GM12878 (cell line): ENCODE results near the gene FABP7. TPM values are rescaled to one million over a fixed set of nuclear protein-coding genes. Genes with fewer than 3 reads are reported as not detected.

Experiments used
- ATAC-seq: fragments of 200-7000 bp; cut with Tn5 transposase; 3 replicates; pipeline ENCODE4 v1.9.1; 2020; ENCODE audit warnings: mild to moderate bottlenecking, moderate library complexity
- BruUV-seq: library from RNA; stranded (reverse); fragments of 400-500 nt; replicated peaks from 2 replicates; lab custom pipeline; 2021; lab: Mats Ljungman, UMichigan
- CTCF ChIA-PET: fragments of 300-600 bp; sonication (Branson Sonifier 250); formaldehyde crosslinking; extraction: SDS; loops from one replicate; lab custom pipeline; 2021; ENCODE audit warnings: inconsistent platforms; lab: Yijun Ruan, JAX
- POLR2A ChIA-PET: fragments of 350-600 bp; formaldehyde crosslinking; extraction: SDS; loops from one replicate; lab custom pipeline; 2021; ENCODE audit warnings: inconsistent platforms; lab: Charles Lee
- RAD21 ChIA-PET: fragments of 300-600 bp; sonication (Branson Sonifier 250); formaldehyde crosslinking; loops from one replicate; lab custom pipeline; 2023; ENCODE audit warnings: antibody characterized with exemption; ENCODE audit not compliant: unreplicated experiment; lab: Charles Lee
- SMC1A ChIA-PET: fragments of 300-600 bp; sonication (Branson Sonifier 250); formaldehyde crosslinking; loops from one replicate; lab custom pipeline; 2023; ENCODE audit not compliant: unreplicated experiment, uncharacterized antibody; lab: Charles Lee
- DNase-seq: peaks from one replicate; pipeline ENCODE4 v3.0.0-alpha.2; 2011; ENCODE audit warnings: low read depth, low spot score
- FAIRE-seq: peaks from 3 replicates; lab custom pipeline; 2011; peaks lifted over from hg19 to GRCh38; lab: Jason Lieb, UNC
- H2AFZ ChIP-seq: 2 replicates; pipeline ENCODE4 v1.6.0; 2011; ENCODE audit warnings: low read depth, low read length, control low read depth; ENCODE audit not compliant: control insufficient read depth
- H3K27ac ChIP-seq: 2 replicates; pipeline ENCODE4 v1.5.1; 2011; ENCODE audit warnings: control low read depth; ENCODE audit not compliant: control insufficient read depth, insufficient read depth
- H3K27me3 ChIP-seq, 2 experiments: replicated peaks in 1 of 2; 2 replicates each; pipeline versions ENCODE4 v1.6.0 to v1.6.1; 2011; ENCODE audit warnings: low read length in 1 of 2; ENCODE audit not compliant: control insufficient read depth in 2 of 2, insufficient read depth in 2 of 2
- H3K36me3 ChIP-seq, 2 experiments: 2 replicates each; pipeline ENCODE4 v1.5.1; 2011; ENCODE audit warnings: low read length in 1 of 2; ENCODE audit not compliant: control insufficient read depth in 2 of 2, insufficient read depth in 2 of 2
- H3K4me1 ChIP-seq: 2 replicates; pipeline ENCODE4 v1.6.1; 2011; ENCODE audit warnings: mild to moderate bottlenecking, low read length, moderate library complexity, mixed read lengths; ENCODE audit not compliant: control insufficient read depth, insufficient read depth
- H3K4me2 ChIP-seq: 2 replicates; pipeline ENCODE4 v1.6.0; 2011; ENCODE audit warnings: control low read depth; ENCODE audit not compliant: control insufficient read depth, insufficient read depth
- H3K4me3 ChIP-seq: fragments of 200-600 bp; sonication (generic); 2 replicates; pipeline ENCODE4 v1.5.1; 2016
- H3K79me2 ChIP-seq: 2 replicates; pipeline ENCODE4 v1.6.0; 2011; ENCODE audit warnings: low read length; ENCODE audit not compliant: control insufficient read depth, insufficient read depth
- H3K9ac ChIP-seq: 2 replicates; pipeline ENCODE4 v1.8.0; 2011; ENCODE audit warnings: low read length, control low read depth, mixed read lengths; ENCODE audit not compliant: control insufficient read depth, insufficient read depth
- H3K9me3 ChIP-seq: replicated peaks from 3 replicates; pipeline ENCODE4 v1.5.1; 2011; ENCODE audit warnings: mild to moderate bottlenecking, low read length; ENCODE audit not compliant: control insufficient read depth, insufficient read depth
- H4K20me1 ChIP-seq: 2 replicates; pipeline ENCODE4 v1.6.0; 2011; ENCODE audit not compliant: control insufficient read depth, insufficient read depth
- IKZF2 ChIP-seq, 2 experiments: fragments of 450-650 bp; IDR thresholded peaks; 2 replicates each; pipeline ENCODE4 v1.6.1; 2017; ENCODE audit warnings: mild to moderate bottlenecking in 2 of 2, moderate library complexity in 2 of 2
- LARP7 ChIP-seq: fragments of 450-650 bp; IDR thresholded peaks from 2 replicates; pipeline ENCODE4 v1.6.1; 2017; ENCODE audit warnings: mild to moderate bottlenecking
- MEF2B ChIP-seq: fragments of 450-650 bp; IDR thresholded peaks from 2 replicates; pipeline ENCODE4 v1.6.1; 2018; ENCODE audit warnings: mild to moderate bottlenecking, moderate library complexity; ENCODE audit not compliant: partially characterized antibody, poor library complexity, severe bottlenecking
- MTA2 ChIP-seq: fragments of 450-650 bp; IDR thresholded peaks from 2 replicates; pipeline ENCODE4 v1.6.1; 2016; ENCODE audit warnings: low read depth, mild to moderate bottlenecking, moderate library complexity
- NBN ChIP-seq: fragments of 450-650 bp; IDR thresholded peaks from 2 replicates; pipeline ENCODE4 v1.6.1; 2016
- PKNOX1 ChIP-seq: fragments of 450-650 bp; IDR thresholded peaks from 2 replicates; pipeline ENCODE4 v1.6.1; 2016; ENCODE audit warnings: mild to moderate bottlenecking
- POU2F2 ChIP-seq: IDR thresholded peaks from 3 replicates; pipeline ENCODE4 v1.6.1; 2011; ENCODE audit warnings: low read depth, mild to moderate bottlenecking, low read length, borderline replicate concordance
- RELB ChIP-seq: fragments of 450-650 bp; IDR thresholded peaks from 2 replicates; pipeline ENCODE4 v1.6.1; 2017; ENCODE audit warnings: low read depth, mild to moderate bottlenecking, moderate library complexity
- SREBF2 ChIP-seq: IDR thresholded peaks from 2 replicates; pipeline ENCODE4 v1.6.1; 2012; ENCODE audit warnings: mild to moderate bottlenecking, low read length
- USF2 ChIP-seq: IDR thresholded peaks from 2 replicates; pipeline ENCODE4 v1.6.1; 2011; ENCODE audit warnings: low read depth, low read length, improper control_type of control experiment, borderline replicate concordance
- WGBS: methylation state at CpG from one replicate; pipeline ENCODE4 v1.1.6; 2016; ENCODE audit warnings: low lambda C conversion rate; ENCODE audit not compliant: insufficient replicate concordance, insufficient coverage; ENCODE audit errors: missing lambda C conversion rate; 5-methylcytosine and 5-hydroxymethylcytosine counted together
- in situ Hi-C: fragments of 300-500 bp; cut with MboI; formaldehyde crosslinking; loops from 9 replicates; pipeline ENCODE4 v1.14.3; 2018; ENCODE audit warnings: mixed read lengths
- intact Hi-C: fragments of 100-400 bp; cut with micrococcal nuclease; formaldehyde crosslinking; loops from one replicate; pipeline ENCODE4 v1.14.2; 2022; ENCODE audit not compliant: unreplicated experiment
- polyA plus RNA-seq, 11 experiments: library from polyadenylated mRNA; depleted of rRNA in 4 of 11; unstranded in 6 of 11; stranded (reverse) in 5 of 11; fragments of >200 nt; fragmentation: Nextera tagmentation in 4 of 11; fragmentation: Illumina TruSeq in 1 of 11; extraction: Ambion mirVana in 4 of 11; extraction: Trizol in 1 of 11; gene quantifications; 1 replicate in 1 of 11; 2 replicates in 10 of 11; pipeline versions ENCODE4 v1.2.1 to v1.2.3, GENCODE V29; 2011 to 2016; ENCODE audit warnings: inconsistent platforms in 2 of 11, missing spikeins in 2 of 11, low read depth in 1 of 11
- total RNA-seq, 4 experiments: library from RNA; depleted of rRNA in 3 of 4; stranded (reverse); fragments of >200 nt in 3 of 4; fragmentation: Illumina TruSeq in 1 of 4; extraction: Trizol in 1 of 4; gene quantifications; 2 replicates each; pipeline versions ENCODE4 v1.2.1 to v1.2.3, GENCODE V29; 2013 to 2021

FABP7 gene
- total and polyA plus RNA-seq, 10 of the 15 experiments (the other 5 are each of a cell fraction or from before 2014, with no cell fraction given) = not detected

GRCh38 chr6:122755901-122756300, 23.6 kb upstream of the FABP7 start (continued):
- TF ChIP-seq LARP7 = no peak
- no peak for TF ChIP-seq NBN
- TF ChIP-seq USF2 = no peak

GRCh38 chr6:122758927-122759334, 20.6 kb upstream of the FABP7 start:
- in situ Hi-C loops (no loop called here), intact Hi-C loops (no loop called here)
- no TSS peak for BruUV-seq
- DNase-seq = no peak
- no peak overlapping the region for H3K9ac ChIP-seq
- H3K4me1 ChIP-seq = no peaks in the 10 kb centered on the region
- ATAC-seq = peak; percentile 100
- WGBS = 0% methylated on average over 1 of the region's 1 CpG
- RAD21 ChIA-PET = interaction anchor here (0.7 to 2.3 kb wide), 5 partner anchors 9 to 39 kb away, joined by 3 to 9 read pairs (median 5); partner anchors contain the start of gene SMPDL3A
- no peak overlapping the region for H3K4me2 ChIP-seq
- FAIRE-seq = no peak
- SMC1A ChIA-PET = interaction anchor here (0.6 to 1.9 kb wide), 14 partner anchors 9 to 47 kb away, joined by 3 to 7 read pairs (median 4); partner anchors contain the start of gene SMPDL3A
- H2AFZ ChIP-seq = no peak overlapping the region
- POLR2A ChIA-PET = interaction anchor here (0.6 to 1.1 kb wide), 2 partner anchors 31 to 87 kb away, joined by 3 to 7 read pairs; partner anchors contain the start of gene SMPDL3A
- no peaks in the 10 kb centered on the region for H3K27me3 ChIP-seq
- H3K79me2 ChIP-seq = no peaks in the 10 kb centered on the region
- H3K9me3 ChIP-seq = no peaks in the 10 kb centered on the region
- peak; percentile 72 for TF ChIP-seq RELB
- peak; percentile 64 for TF ChIP-seq MEF2B
- peak; percentile 20; the same call in 1 of the 2 replicates for TF ChIP-seq MTA2
- no peak for TF ChIP-seq SREBF2
- 0 out of 2 replicates have a peak, but pooled peaks have one; percentile 17 for TF ChIP-seq PKNOX1
- TF ChIP-seq POU2F2 = peak; percentile 57; the same call in 1 of the 3 replicates
- TF ChIP-seq NBN = no peak
- peak; percentile 33 to 37; a peak in 3 of 4 replicates for TF ChIP-seq IKZF2 (IDR thresholded peaks at IDR 0.05)
- no peaks in the 10 kb centered on the region for H4K20me1 ChIP-seq
- H3K27ac ChIP-seq = no peak overlapping the region
- H3K4me3 ChIP-seq = no peak overlapping the region
- H3K36me3 ChIP-seq = no peaks in the 10 kb centered on the region
- CTCF ChIA-PET = interaction anchor here (0.7 to 3.7 kb wide), 8 partner anchors 8 to 80 kb away, joined by 3 to 19 read pairs (median 4); partner anchors contain the start of gene FABP7
